T47D (cell line): ENCODE measurements around the gene PRKCH.

Experiments used
- DNase-seq, 2 experiments: peaks; one replicate each; pipeline versions ENCODE4 v3.0.0 to v3.0.0-alpha.2; 2011 to 2012; ENCODE audit warnings: low read depth in 1 of 2, low spot score in 1 of 2
- JUND ChIP-seq: IDR thresholded peaks from 2 replicates; pipeline ENCODE4 v1.6.1; 2012; ENCODE audit warnings: low read depth
- in situ Hi-C: cut with HindIII; loops from 2 replicates; pipeline ENCODE4 v1.10.0; 2016; ENCODE audit warnings: low sequenced_read_pairs, low pct_unique_long_range_greater_than_20kb

PRKCH gene

DNA sequence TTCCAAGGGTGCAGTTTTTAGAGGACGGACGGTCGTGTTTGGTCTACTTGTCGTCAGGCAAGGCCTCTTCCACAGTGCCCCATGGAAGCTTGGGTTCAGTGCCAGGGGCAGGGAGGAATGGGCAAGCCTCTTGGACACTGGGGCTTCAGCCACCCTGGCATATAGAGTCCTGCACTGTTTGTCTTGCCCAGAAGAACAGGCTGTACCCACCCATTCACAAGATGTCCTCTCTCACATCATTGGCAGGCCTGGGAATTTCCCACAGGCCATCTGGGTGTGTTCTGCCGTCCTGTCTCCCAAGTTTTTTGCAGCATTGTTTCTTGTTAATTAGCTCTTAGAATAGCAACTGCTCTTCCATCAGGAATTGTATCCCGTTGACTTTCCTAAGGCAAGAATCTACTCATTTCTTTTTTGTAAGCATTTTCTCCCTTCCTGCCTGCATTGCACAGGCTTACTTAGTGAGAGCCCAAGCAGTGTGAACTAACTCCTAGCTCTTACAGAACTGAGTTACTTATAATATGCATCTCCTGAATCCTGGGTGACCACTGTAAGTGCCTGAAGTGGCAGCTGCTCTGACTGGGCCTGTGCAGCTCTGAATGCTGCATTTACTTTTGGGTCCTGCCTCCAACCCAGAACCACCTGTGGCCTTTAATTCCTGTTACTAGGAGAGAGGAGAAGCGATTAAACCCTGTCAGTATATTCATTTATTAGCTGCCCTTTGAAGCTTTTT is 224.5 kb downstream of the PRKCH start:
- no peak for TF ChIP-seq JUND
- DNase-seq = no peak
- in situ Hi-C loops = no loop called here

DNA sequence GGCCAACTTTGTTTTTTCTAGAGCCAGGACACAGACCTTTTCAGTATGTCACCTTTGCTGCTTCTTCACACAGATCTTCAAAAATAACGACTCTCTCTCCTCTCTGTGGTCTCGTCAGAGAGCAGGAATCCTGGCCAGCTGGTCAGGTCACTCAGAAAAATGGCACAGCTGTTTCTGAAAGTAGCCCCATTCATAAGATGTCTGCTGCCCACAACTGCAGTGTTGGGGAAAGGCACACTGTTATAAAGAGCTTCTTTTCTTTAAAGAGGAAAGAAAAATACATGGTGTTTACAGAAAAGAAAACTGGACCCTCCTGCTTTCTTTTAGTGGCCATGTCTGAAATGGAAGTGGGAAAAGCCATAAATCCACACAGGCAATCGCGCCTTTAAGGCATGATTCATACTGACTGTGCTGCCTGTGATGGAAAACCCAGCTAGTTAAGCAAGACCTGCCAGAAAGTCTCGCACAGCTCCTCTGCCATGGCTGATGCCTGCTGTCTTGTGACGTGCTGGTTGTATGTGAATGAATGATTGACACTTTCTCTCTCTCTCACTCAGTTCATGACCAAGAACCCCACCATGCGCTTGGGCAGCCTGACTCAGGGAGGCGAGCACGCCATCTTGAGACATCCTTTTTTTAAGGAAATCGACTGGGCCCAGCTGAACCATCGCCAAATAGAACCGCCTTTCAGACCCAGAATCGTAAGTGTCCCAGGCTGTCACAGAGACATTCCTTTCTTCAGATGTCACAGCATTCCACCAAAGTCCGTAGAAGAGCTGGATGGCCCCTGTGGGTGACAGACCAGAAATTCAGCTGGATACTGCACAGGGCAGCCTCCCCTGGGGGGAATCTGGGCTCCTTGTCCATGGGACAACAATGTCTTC is 226.0 kb downstream of the PRKCH start:
- in situ Hi-C loops = no loop called here
- TF ChIP-seq JUND = no peak
- peak in 1 of 2 experiments; percentile 53 for DNase-seq

DNA sequence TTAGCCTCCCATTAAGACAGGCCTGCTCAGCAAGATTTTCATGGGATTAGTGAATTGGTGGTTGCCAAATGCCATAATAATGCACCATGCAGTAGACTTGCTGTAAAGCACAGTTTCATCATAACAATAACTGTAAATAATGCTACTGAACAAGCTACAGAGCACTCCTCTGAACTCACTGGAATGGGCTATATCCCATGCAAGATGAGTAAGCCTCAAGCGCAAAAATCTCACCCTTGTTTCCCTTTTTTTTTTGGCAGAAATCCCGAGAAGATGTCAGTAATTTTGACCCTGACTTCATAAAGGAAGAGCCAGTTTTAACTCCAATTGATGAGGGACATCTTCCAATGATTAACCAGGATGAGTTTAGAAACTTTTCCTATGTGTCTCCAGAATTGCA is 228.0 kb downstream of the PRKCH start:
- no peak for DNase-seq
- in situ Hi-C loops = no loop called here
- TF ChIP-seq JUND = no peak

DNA sequence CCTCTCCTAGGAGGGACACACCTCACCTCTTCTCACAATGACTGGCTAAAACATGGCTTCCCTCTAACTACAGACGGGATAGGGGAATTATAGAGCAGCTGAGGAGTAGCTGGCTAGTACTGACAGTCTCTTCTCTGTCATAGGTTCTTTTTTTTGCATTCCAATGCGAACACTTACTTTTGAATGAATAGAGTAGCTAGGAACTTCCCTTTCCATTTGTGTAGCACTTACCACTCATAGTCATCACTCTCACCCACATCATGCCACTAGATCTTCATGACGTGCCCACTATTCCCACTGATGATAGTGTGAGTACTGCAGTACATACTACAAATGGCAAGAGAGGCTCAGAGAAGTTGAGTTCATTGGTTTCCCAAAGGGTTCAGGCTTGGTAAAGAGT is 230.0 kb downstream of the PRKCH start:
- TF ChIP-seq JUND = no peak
- in situ Hi-C loops = no loop called here
- no peak for DNase-seq

DNA sequence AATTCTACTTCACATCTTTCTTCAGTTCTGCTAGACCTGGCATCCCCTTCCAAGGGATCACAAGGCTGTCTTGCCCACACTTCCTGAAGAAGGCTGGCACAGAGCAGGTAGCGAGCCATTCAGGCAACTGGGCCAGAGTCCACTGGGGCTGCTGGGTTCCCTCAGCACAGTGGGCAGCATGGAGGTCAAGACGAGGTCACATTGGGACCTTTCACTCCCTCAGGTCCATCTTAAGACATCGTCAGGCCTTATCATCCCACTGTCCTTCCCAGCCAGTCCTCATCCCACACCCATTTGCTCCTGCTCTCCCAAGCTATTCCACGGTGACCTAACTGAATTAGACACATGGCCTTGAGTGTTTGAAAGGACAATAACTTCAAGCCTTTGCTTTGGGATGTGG is 230.9 kb downstream of the PRKCH start:
- in situ Hi-C loops = no loop called here
- no peak for TF ChIP-seq JUND
- no peak for DNase-seq

DNA sequence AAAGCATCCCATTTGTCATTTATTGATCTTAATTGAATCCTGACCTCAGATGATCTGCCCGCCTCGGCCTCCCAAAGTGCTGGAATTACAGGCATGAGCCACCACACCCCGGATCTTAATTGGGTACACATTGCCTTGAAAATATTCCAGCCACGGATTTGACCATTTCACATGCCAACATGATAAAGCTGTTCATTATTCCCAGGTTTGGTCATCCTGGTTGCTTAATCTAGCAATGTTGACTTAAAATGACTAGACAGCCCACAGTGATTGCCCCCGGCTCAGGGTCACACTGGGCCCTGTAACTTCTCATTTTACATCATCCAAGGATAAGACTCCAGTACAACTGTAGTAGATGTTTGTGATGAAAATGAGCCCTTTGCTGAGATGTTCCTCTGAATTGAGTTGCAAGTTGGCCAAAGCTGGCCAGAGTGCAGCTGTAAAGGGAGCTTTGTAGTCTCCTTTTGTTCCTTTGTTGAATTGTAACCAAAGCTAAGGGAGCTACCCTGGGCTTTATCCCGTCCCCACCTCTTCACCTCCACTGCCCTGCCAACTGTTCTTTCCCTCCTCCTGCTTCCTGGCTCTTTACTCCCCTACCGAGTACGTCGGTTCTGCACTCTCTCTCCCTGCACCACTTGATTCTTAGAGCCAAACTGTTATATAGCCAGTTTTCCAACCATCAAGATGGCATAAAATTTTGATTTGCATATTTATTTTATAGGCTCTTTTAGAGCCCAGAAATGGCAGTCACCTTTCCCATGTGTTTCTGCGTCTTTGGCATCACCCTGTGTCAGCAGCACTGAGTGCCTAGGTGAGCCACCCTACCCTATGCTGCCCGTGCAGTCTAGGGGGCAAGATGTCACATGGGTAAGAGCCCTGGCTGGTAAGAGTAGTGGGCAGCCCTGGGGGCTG is 232.6 kb downstream of the PRKCH start:
- DNase-seq = no peak
- in situ Hi-C loops = no loop called here

DNA sequence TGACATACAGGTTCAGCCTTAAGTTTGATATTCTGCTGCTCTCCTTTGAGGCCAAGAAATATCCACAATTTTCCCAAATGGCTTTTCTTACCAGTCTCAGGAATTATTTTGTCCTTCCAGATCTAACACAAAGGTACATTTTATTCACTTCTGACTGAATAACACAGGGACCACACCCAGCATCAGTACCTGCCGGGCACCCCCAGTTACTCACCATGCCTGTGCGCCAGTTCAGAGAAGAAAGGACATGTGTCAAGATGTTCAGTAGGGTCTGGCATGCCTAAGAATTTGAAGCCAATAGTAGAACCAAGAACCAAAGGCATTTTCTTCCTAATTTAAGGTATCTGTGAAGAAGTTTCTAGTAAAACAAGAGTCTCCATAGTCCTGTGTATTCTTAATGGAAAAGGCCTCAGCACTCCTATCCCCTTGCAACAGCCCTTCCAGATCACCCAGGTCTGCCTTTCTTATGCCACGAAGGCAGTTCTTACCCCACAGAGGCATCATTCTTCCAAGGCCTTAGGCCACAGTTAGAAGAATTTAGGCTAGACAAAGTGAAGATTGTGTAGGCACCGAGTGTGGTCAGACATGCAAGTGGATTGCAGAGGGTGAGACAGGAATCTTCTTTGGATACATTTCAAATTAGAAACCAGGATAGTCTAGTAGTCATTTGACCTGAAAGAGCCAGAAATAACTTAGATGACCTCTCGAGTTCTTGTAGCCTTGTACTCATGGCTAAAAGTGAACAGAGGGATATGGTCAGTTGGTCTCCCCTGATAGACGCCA is 233.9 kb downstream of the PRKCH start:
- in situ Hi-C loops = no loop called here
- DNase-seq = no peak
- no peak for TF ChIP-seq JUND

More for the DNA sequence above, 232.6 kb downstream of the PRKCH start:
- no peak for TF ChIP-seq JUND

DNA sequence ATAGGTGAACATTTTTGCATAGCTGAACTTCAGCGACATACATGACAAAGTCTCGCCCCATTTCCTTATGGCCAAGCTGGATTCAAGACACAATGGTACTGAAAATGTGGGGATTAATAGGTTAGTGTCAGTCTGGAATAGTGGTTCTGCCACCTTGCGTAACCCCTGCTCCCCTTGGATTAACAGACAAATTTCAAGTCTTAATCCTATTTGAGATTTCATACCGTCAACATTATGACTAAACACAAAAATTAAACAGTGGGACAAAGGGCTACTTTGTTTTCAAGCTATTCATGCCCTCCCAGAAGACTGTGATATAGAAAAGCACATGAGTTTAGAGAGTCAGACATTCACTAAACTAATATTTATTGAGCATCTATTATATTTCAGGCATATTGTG is 235.1 kb downstream of the PRKCH start:
- no peak for TF ChIP-seq JUND
- DNase-seq = no peak
- in situ Hi-C loops = no loop called here

DNA sequence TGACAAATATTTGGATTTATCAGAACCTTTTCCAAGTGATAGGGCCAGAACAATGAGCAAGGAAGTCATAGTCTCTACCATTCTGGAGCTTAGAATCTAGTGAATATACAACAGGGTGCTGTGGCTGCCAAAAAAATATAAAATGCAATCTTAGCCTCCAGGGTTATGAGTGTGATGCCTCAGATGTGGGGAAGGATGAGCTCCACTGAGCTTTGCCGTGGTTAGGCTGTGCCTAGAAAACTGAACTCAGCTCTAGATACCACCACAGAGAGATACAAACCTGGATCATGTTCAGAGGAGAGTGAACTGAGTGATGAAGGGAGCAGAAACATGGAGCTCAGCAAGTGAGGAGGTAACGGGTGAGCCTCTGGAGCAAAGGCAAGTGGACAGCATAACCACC is 235.9 kb downstream of the PRKCH start:
- in situ Hi-C loops = no loop called here
- no peak for TF ChIP-seq JUND
- DNase-seq = no peak

DNA sequence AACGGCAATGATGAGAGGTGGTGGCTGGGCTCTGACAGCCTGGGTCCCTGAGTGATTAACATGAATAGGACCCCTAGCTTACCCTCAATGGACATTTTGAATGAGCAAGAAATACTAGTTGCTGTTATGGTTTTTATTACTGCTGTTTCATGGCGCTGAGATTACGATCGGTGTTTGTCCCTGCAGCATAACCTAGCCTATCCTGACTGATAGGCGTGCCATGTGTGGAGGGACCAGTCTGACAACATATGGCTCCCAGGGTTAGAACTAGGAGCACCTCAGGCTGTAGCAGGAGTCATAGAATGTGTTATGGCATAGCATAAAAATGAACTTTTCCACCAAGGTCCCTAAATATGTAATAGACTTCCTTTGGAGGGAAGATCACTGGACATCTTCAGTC is 236.5 kb downstream of the PRKCH start:
- in situ Hi-C loops = no loop called here
- TF ChIP-seq JUND = no peak
- DNase-seq = peak in 1 of 2 experiments; percentile 26

DNA sequence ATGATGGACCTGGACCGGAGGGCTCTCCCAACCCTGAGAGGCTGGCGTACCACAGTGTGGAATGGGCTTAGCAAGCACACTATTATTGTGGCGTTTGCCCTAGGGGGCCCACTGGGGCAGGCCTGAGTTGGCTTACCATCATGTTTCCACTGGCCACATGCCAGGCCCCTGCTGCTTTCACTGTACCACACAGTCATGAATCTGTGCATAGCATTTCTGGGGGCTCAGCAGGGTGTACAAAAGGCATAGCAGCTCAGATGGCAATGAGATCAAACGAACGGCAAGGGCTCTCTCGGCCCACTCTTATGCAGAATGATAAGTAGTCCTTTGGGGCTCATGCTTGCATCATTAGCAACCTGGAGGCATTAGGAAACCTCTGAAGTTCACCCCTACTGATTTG is 236.9 kb downstream of the PRKCH start:
- in situ Hi-C loops = no loop called here
- DNase-seq = no peak
- TF ChIP-seq JUND = no peak
